ENCODE data around the gene CNR2. TPM values are rescaled to one million over a fixed set of nuclear protein-coding genes. Genes with fewer than 3 reads are reported as not detected.
A peak's percentile ranks its signal among the peaks of the same experiment; 100 is the strongest.
"Not testable (repeated sequence)": the region's sequence is repeated elsewhere in the genome, so short reads cannot be mapped to it uniquely, and the experiment has no call there.

Gene CNR2
- total RNA-seq, 4 donors from 2014 or later = 0.11 to 0.54 (median 0.31) TPM

- no peaks in the 10 kb centered on the region for H3K4me1 ChIP-seq
- TF ChIP-seq CTCF (IDR thresholded peaks at IDR 0.05) (no peak), POLR2A (IDR thresholded peaks at IDR 0.05) (no peak)
- peaks cover 12 to 27% of the 10 kb centered on the region in 2 donors for H3K36me3 ChIP-seq
- no peaks in the 10 kb centered on the region for H3K9me3 ChIP-seq
- no peaks in the 10 kb centered on the region for H3K27me3 ChIP-seq
- no peak overlapping the region for H3K4me3 ChIP-seq (replicated peaks in 1 of 3)
- intact Hi-C loops (cut with DNase I) = no loop called here
- WGBS, 2 donors = 93% methylated on average over 12 of the region's 12 CpGs
- no peak for DNase-seq
- no peak overlapping the region for H3K27ac ChIP-seq
These were observed 64.2 kb downstream of the CNR2 start for GRCh38 chr1:23848673-23849616.

DNA sequence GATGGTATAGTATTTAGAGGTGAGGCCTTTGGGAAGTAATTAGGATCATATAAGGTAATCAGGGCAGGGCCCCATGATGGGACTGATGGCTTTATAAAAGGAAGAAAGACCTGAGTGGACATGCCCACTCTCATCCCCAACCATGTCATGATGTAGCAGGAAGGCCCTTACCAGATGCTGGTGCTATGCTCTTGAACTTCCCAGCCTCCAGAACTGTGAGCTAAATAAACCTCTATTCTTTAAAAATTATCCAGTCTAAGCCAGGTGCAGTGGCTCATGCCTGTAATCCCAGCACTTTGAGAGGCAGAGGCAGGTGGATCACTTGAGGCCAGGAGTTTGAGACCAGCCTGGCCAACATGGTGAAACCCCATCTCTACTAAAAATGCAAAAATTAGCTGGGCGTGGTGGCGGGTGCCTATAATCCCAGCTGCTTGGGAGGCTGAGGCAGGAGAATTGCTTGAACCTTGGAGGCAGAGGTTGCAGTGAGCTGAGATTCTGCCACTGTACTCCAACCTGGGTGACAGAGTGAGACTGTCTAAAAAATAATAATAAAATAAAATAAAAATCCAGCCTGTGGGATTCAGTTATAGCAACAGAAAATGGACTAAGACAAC is 65.6 kb downstream of the CNR2 start:
- H3K27me3 ChIP-seq; H3K4me1 ChIP-seq; intact Hi-C loops (cut with DNase I); H3K4me3 ChIP-seq (replicated peaks in 1 of 3); H3K27ac ChIP-seq; DNase-seq; H3K9me3 ChIP-seq: not testable (repeated sequence)
- peaks cover 12 to 27% of the 10 kb centered on the region in 2 donors for H3K36me3 ChIP-seq
- WGBS, 2 donors = 97 to 100% methylated on average over 2 of the region's 2 CpGs

DNA sequence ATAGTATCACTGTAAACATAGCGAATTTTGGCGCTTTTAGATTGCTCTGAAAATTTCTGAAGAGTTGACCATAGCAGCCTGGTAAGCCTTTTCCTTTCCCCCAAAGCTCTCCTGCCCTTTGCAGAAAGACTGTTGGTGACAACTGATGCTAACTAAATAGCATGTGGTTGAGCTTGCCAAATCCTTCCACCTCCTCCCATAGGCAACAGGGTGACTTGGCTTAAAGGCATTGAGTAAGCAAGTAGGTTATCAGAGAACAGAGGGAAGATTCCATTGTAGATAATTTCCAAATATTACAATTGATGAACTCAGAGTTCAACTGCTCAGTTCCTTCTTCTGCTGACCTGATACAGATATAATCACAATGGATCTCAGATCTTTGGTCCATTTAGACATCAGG is 68.0 kb downstream of the CNR2 start:
- Histone ChIP-seq H3K27ac (no peak overlapping the region), H3K36me3 (peaks cover 12 to 27% of the 10 kb centered on the region in 2 donors), H3K27me3 (no peaks in the 10 kb centered on the region), H3K4me3 (replicated peaks in 1 of 3) (no peak overlapping the region), H3K4me1 (no peaks in the 10 kb centered on the region), H3K9me3 (no peaks in the 10 kb centered on the region)
- intact Hi-C loops (cut with DNase I) = no loop called here
- no peak for TF ChIP-seq POLR2A (IDR thresholded peaks at IDR 0.05)
- no peak for TF ChIP-seq CTCF (IDR thresholded peaks at IDR 0.05)
- 95 to 96% methylated on average over 2 of the region's 2 CpGs for WGBS, 2 donors
- DNase-seq = no peak

DNA sequence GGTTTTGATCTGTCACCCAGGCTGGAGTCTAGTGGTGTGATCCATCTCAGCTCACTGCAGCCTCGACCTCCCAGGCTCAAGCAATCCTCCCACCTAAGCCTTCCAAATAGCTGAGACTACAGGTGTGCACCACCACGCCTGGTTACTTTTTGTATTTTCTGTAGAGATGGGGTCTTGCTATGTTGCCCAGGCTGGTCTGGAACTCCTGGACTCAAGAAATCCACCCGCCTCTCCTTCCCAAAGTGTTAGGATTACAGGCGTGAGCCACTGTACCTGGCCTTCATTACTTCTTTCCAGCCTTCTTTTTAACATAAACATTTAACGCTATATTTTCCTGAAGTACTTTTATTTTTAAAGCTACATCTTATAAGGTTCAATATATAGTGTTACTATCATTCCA is 69.5 kb downstream of the CNR2 start:
- Histone ChIP-seq H3K9me3 (no peaks in the 10 kb centered on the region), H3K27ac (no peak overlapping the region), H3K4me3 (replicated peaks in 1 of 3) (no peak overlapping the region), H3K36me3 (peaks cover 12 to 27% of the 10 kb centered on the region in 2 donors), H3K27me3 (no peaks in the 10 kb centered on the region), H3K4me1 (peaks cover 0 to 3% of the 10 kb centered on the region in 2 donors)
- intact Hi-C loops (cut with DNase I) = no loop called here
- TF ChIP-seq CTCF (IDR thresholded peaks at IDR 0.05) = no peak
- no peak for TF ChIP-seq POLR2A (IDR thresholded peaks at IDR 0.05)
- WGBS, 2 donors = 92 to 96% methylated on average over 5 of the region's 5 CpGs
- no peak for DNase-seq

DNA sequence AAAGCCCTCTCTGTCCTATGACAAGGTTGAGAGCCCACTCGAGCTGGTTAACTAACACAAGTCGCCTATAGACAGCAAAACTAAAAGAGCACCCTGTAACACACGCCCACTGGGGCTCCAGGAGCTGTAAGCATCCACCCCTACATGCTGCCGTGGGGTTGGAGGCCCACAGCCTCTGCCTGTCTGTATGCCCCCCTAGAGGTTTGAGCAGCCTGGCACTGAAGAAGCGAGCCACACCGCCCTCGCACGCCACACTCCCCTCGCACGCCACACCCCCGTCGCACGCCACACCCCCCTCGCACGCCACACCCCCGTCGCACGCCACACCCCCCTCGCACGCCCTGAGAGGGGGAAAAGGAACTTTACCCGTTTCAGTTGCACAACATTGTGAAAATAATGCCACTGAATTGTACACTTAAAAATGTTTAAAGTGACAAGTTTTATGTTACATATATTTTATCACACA is 74.7 kb downstream of the CNR2 start:
- intact Hi-C loops (cut with DNase I) = no loop called here
- TF ChIP-seq CTCF (IDR thresholded peaks at IDR 0.05) (no peak), POLR2A (IDR thresholded peaks at IDR 0.05) (no peak)
- 0 to 1% methylated on average over 14 to 19 of the region's 21 CpGs for WGBS, 2 donors
- Histone ChIP-seq H3K36me3 (no peaks in the 10 kb centered on the region), H3K4me3 (replicated peaks in 1 of 3) (peak overlapping the region in 1 of 3 donors; percentile 7), H3K27me3 (no peaks in the 10 kb centered on the region), H3K4me1 (peaks cover 6 to 10% of the 10 kb centered on the region in 2 donors), H3K9me3 (no peaks in the 10 kb centered on the region), H3K27ac (no peak overlapping the region)
- DNase-seq = peak; percentile 60 to 62
